Liver (tissue), 3 donors: Measurements from ENCODE around the gene CA5A.

Source experiments
- ATF3 ChIP-seq: IDR thresholded peaks from 2 replicates; pipeline ENCODE4 v1.6.1; 2016; ENCODE audit warnings: antibody characterized with exemption
- CTCF ChIP-seq: fragments of 150-350 bp; IDR thresholded peaks from 2 replicates; pipeline ENCODE4 v1.5.1; 2017; ENCODE audit warnings: improper control_type of control experiment, low read depth, low read length; ENCODE audit not compliant: missing input control
- EGR1 ChIP-seq, 2 donors: IDR thresholded peaks; 2 replicates each; pipeline ENCODE4 v1.6.1; 2016 to 2018; ENCODE audit warnings: antibody characterized with exemption in 2 of 2, low read depth in 2 of 2
- FOXA1 ChIP-seq: IDR thresholded peaks from 2 replicates; pipeline ENCODE4 v1.6.1; 2016; ENCODE audit warnings: antibody characterized with exemption
- FOXA2 ChIP-seq: IDR thresholded peaks from 2 replicates; pipeline ENCODE4 v1.6.1; 2016; ENCODE audit warnings: antibody characterized with exemption
- JUND ChIP-seq, 2 donors: IDR thresholded peaks; 2 replicates each; pipeline ENCODE4 v1.6.1; 2016; ENCODE audit warnings: antibody characterized with exemption in 2 of 2
- MAX ChIP-seq: IDR thresholded peaks from 2 replicates; pipeline ENCODE4 v1.6.1; 2016; ENCODE audit warnings: antibody characterized with exemption
- NR2F2 ChIP-seq: IDR thresholded peaks from 2 replicates; pipeline ENCODE4 v1.6.1; 2016; ENCODE audit warnings: antibody characterized with exemption
- RAD21 ChIP-seq, 2 donors: IDR thresholded peaks; 2 replicates each; pipeline ENCODE4 v1.6.1; 2016; ENCODE audit warnings: antibody characterized with exemption in 2 of 2, mild to moderate bottlenecking in 2 of 2
- REST ChIP-seq: IDR thresholded peaks from 2 replicates; pipeline ENCODE4 v1.6.1; 2016; ENCODE audit warnings: antibody characterized with exemption, mild to moderate bottlenecking
- SP1 ChIP-seq: IDR thresholded peaks from 2 replicates; pipeline ENCODE4 v1.6.1; 2018; ENCODE audit warnings: antibody characterized with exemption, mild to moderate bottlenecking
- TAF1 ChIP-seq: conservative IDR thresholded peaks from 2 replicates; pipeline ENCODE4 v1.6.1; 2016; ENCODE audit warnings: antibody characterized with exemption, mild to moderate bottlenecking
- YY1 ChIP-seq: IDR thresholded peaks from 2 replicates; pipeline ENCODE4 v1.6.1; 2016; ENCODE audit warnings: antibody characterized with exemption, mild to moderate bottlenecking
- ZBTB33 ChIP-seq: IDR thresholded peaks from 2 replicates; pipeline ENCODE4 v1.6.1; 2016; ENCODE audit warnings: antibody characterized with exemption
- donor health status: healthy.
- donor health status: healthy.

GRCh38 chr16:87964049-87964659, 27.8 kb upstream of the CA5A start:
- no peak for TF ChIP-seq CTCF
- no peak for TF ChIP-seq FOXA1
- no peak for TF ChIP-seq JUND (IDR thresholded peaks at IDR 0.05)
- TF ChIP-seq ZBTB33: no peak
- no peak for TF ChIP-seq REST
- TF ChIP-seq FOXA2: no peak
- TF ChIP-seq RAD21 (IDR thresholded peaks at IDR 0.05): no peak
- TF ChIP-seq MAX: no peak
- no peak for TF ChIP-seq SP1
- no peak for TF ChIP-seq TAF1
- TF ChIP-seq ATF3: no peak
- no peak for TF ChIP-seq EGR1 (IDR thresholded peaks at IDR 0.05; ENCODE audit: low read depth in 2 of 2)
- no peak for TF ChIP-seq NR2F2
- TF ChIP-seq YY1: no peak
